HUES64 (cell line): ENCODE data around the gene TAS2R41.

Experiments used
- H3K27ac ChIP-seq: 2 replicates; pipeline ENCODE4 v1.7.0; 2013; ENCODE audit warnings: low read depth, low read length, inconsistent platforms
- H3K27me3 ChIP-seq: 2 replicates; pipeline ENCODE4 v1.6.1; 2013; ENCODE audit warnings: mild to moderate bottlenecking, low read length; ENCODE audit not compliant: insufficient read depth
- H3K36me3 ChIP-seq: 2 replicates; pipeline ENCODE4 v1.6.1; 2013; ENCODE audit warnings: mild to moderate bottlenecking, low read length; ENCODE audit not compliant: insufficient read depth
- H3K4me1 ChIP-seq: 2 replicates; pipeline ENCODE4 v1.6.1; 2013; ENCODE audit warnings: mild to moderate bottlenecking, low read length, moderate library complexity; ENCODE audit not compliant: insufficient read depth
- H3K4me3 ChIP-seq: 2 replicates; pipeline ENCODE4 v1.5.1; 2013; ENCODE audit warnings: mild to moderate bottlenecking, low read length, moderate library complexity
- H3K9ac ChIP-seq: 2 replicates; pipeline ENCODE4 v1.6.1; 2013; ENCODE audit warnings: mild to moderate bottlenecking, low read depth, low read length
- H3K9me3 ChIP-seq: 2 replicates; pipeline ENCODE4 v1.6.1; 2013; ENCODE audit warnings: low read depth, low read length; ENCODE audit not compliant: insufficient read depth
- WGBS: fragments of 150-250, 120-280 bp; methylation state at CpG from one replicate; pipeline ENCODE4 v1.1.7; 2013; ENCODE audit warnings: missing lambda C conversion rate; 5-methylcytosine and 5-hydroxymethylcytosine counted together

Gene TAS2R41

DNA sequence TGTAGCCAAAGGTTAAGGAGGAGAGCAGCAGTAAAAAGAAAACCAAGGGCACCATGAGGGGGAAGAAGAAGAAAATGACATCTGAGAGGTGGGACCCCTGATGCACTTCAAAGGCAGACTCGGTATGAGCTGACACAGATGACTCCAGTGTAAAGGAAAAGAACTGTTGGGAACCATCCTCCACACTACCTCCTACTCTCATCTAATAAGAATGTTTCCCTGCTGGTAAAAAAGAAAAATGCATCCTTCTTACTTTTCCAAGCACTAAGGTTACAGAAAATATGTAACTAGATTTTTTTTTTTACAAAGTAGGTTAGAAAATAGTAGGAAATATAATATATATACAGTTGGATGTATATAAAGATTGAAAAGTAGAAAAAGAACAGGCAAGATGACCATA, 16.9 kb downstream of the TAS2R41 start:
- Histone ChIP-seq H3K27ac (no peak overlapping the region), H3K4me1 (no peaks in the 10 kb centered on the region), H3K27me3 (no peaks in the 10 kb centered on the region), H3K9ac (no peak overlapping the region), H3K4me3 (no peak overlapping the region), H3K36me3 (no peaks in the 10 kb centered on the region), H3K9me3 (no peaks in the 10 kb centered on the region)
- WGBS, result 71% methylated on average over 1 of the region's 1 CpG

- Histone ChIP-seq H3K9ac (no peak overlapping the region), H3K27me3 (no peaks in the 10 kb centered on the region), H3K4me1 (no peaks in the 10 kb centered on the region), H3K27ac (no peak overlapping the region), H3K36me3 (no peaks in the 10 kb centered on the region), H3K4me3 (no peak overlapping the region), H3K9me3 (no peaks in the 10 kb centered on the region)
Observed at GRCh38 chr7:143495851-143496250, 18.2 kb downstream of the TAS2R41 start.

DNA sequence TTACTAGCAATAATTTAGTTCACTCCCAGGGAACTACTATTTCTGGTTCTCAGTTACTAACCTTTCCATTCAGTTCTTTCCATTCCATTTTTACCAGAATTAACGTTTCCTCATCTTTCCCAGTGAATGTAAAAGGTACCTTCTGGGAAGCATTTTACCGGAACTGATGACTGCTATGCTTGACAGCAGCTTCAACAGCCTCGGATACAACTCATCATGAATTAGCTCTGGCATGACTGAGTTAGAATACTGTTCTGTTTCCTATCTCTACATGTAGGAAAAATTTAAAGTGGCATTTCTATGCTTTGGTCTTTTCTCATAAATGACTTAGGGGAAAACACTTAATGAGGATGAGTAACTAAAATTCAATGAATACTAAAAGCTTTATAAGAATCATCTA, 18.6 kb downstream of the TAS2R41 start:
- Histone ChIP-seq H3K4me1 (no peaks in the 10 kb centered on the region), H3K4me3 (no peak overlapping the region), H3K27ac (no peak overlapping the region), H3K9me3 (no peaks in the 10 kb centered on the region), H3K27me3 (no peaks in the 10 kb centered on the region), H3K36me3 (no peaks in the 10 kb centered on the region), H3K9ac (no peak overlapping the region)
- WGBS, result 81% methylated on average over 3 of the region's 3 CpGs

- 92% methylated on average over 4 of the region's 4 CpGs for WGBS
- no peak overlapping the region for H3K4me3 ChIP-seq
- no peaks in the 10 kb centered on the region for H3K27me3 ChIP-seq
- H3K9me3 ChIP-seq, result no peaks in the 10 kb centered on the region
- H3K36me3 ChIP-seq, result no peaks in the 10 kb centered on the region
- H3K27ac ChIP-seq, result no peak overlapping the region
- no peaks in the 10 kb centered on the region for H3K4me1 ChIP-seq
- H3K9ac ChIP-seq, result no peak overlapping the region
Observed at GRCh38 chr7:143497008-143497795, 19.5 kb downstream of the TAS2R41 start.

DNA sequence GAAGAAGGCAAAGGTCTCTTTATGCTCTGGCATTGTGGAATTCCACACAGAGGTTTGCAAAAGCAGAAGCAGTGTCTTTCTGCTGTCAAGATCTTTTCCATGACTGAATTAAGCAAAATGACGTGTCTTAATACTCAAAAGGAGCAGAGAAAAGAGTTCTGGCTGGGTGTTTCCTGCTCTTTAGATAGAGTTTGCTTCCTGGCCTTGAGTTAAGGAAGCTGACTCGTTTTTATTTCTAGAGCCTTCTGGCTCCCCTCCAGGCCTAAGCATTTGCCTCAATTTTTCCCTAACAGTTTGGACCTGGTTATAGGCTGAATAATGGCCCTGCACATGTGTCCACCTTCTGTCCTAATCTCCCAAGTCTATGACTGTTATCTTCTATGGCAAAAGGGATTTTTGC, 21.6 kb downstream of the TAS2R41 start:
- Histone ChIP-seq H3K4me3 (no peak overlapping the region), H3K9me3 (no peaks in the 10 kb centered on the region), H3K36me3 (no peaks in the 10 kb centered on the region), H3K27ac (no peak overlapping the region), H3K27me3 (no peaks in the 10 kb centered on the region), H3K4me1 (no peaks in the 10 kb centered on the region), H3K9ac (no peak overlapping the region)
- 92% methylated on average over 2 of the region's 2 CpGs for WGBS

- no peaks in the 10 kb centered on the region for H3K36me3 ChIP-seq
- H3K9me3 ChIP-seq, result no peaks in the 10 kb centered on the region
- H3K4me1 ChIP-seq, result no peaks in the 10 kb centered on the region
- WGBS, result 91% methylated on average over 8 of the region's 8 CpGs
- no peak overlapping the region for H3K27ac ChIP-seq
- no peaks in the 10 kb centered on the region for H3K27me3 ChIP-seq
- H3K9ac ChIP-seq, result no peak overlapping the region
- no peak overlapping the region for H3K4me3 ChIP-seq
Observed at GRCh38 chr7:143499743-143500348, 22.2 kb downstream of the TAS2R41 start.

DNA sequence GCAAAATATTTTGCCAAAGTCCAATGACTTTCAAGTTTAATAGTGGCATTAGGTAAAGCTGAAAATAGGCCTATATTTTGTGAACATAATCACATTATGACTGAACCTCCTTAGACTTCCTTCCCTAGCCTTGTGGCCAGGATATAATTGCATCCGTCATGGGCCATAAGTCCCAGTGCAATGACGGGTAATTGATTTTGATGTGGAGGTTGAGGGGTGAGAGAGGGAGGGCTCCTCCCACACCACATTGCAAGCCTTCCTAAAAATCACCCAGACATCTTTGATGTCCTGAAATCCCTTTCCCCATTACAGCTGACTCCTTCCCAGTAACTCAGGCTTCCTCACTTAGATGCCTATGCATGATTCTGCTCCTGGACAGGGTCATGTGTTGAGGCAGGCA, 25.6 kb downstream of the TAS2R41 start:
- H3K27ac ChIP-seq, result no peak overlapping the region

DNA sequence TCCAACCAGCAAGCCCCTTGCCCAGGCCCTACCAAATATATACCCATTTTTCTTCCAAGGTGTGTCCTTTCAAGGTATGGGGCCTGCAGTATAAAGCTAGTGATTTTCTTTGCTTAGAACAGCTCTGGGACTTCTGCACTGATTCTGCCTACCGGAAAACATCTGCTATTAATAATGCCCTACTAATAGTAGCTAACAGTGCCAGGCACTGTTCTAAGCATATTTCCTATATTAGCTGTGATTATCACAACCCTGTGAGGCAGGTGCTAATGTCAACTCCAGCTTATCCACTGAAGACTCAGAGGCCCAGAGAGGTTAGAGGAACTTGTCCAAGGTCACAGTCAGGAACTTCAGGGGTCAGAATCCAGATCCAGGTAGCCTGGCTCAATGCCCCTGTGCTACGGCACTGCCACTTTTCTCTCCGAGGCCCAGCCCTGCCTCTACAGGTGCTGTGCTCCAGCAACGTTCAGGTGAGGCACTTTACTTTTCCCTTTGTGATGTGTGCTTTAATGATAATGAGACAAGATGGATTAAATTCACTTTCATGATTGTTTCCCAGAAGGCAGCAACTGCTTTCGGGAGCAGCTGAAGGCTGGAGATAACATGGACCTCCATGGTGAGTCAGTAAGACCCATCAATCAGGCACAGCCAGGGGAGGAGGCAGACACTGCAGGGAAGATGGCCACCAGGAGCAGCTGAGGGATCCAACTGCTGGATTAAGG, 26.7 kb downstream of the TAS2R41 start:
- WGBS, result 90% methylated on average over 5 of the region's 5 CpGs
- Histone ChIP-seq H3K9ac (no peak overlapping the region), H3K4me1 (no peaks in the 10 kb centered on the region), H3K4me3 (no peak overlapping the region), H3K9me3 (no peaks in the 10 kb centered on the region), H3K36me3 (no peaks in the 10 kb centered on the region), H3K27ac (no peak overlapping the region), H3K27me3 (no peaks in the 10 kb centered on the region)

More for the DNA sequence above, 25.6 kb downstream of the TAS2R41 start:
- no peaks in the 10 kb centered on the region for H3K4me1 ChIP-seq
- H3K4me3 ChIP-seq, result no peak overlapping the region
- no peaks in the 10 kb centered on the region for H3K36me3 ChIP-seq
- 100% methylated on average over 1 of the region's 2 CpGs for WGBS
- H3K9ac ChIP-seq, result no peak overlapping the region
- no peaks in the 10 kb centered on the region for H3K27me3 ChIP-seq
- H3K9me3 ChIP-seq, result no peaks in the 10 kb centered on the region

DNA sequence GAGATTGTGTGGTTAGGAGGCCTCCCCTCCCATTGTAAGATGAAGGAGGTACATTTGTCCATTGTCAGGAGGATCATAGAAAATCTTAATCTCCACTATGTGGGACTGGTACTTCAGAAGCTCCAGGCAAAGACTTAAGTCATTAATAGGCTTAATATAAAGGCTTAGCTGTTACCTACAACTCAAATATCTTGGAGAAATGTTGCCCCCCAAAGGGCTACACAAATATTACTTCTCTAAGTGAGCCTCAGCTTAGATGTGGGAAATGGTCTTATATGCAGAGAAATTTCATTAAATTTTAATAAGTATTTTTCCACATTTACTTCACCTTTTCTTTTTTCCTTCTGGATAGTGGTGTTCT, 27.2 kb downstream of the TAS2R41 start:
- no peaks in the 10 kb centered on the region for H3K4me1 ChIP-seq
- no peak overlapping the region for H3K27ac ChIP-seq
- no peaks in the 10 kb centered on the region for H3K36me3 ChIP-seq
- no peak overlapping the region for H3K9ac ChIP-seq
- H3K9me3 ChIP-seq, result no peaks in the 10 kb centered on the region
- no peak overlapping the region for H3K4me3 ChIP-seq
- H3K27me3 ChIP-seq, result no peaks in the 10 kb centered on the region

DNA sequence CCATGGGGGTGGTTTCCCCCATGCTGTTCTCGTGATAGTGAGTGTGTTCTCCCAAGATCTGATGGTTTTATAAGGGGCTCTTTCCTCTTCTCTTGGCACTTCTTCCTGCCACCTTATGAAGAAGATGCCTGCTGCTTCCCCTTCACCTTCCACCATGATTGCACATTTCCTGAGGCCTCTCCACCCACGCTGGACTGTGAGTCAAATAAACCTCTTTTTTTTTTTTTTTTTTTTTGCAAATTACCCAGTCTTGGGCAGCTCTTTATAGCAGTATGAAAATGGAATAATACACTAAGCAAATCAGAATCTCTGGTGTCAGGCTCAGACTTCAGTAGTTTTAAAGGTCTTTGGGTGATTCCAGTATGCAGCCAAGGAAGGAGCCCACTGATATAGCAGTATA, 28.2 kb downstream of the TAS2R41 start:
- Histone ChIP-seq H3K4me1 (no peaks in the 10 kb centered on the region), H3K27me3 (no peaks in the 10 kb centered on the region), H3K27ac (no peak overlapping the region), H3K9ac (no peak overlapping the region), H3K36me3 (no peaks in the 10 kb centered on the region), H3K9me3 (no peaks in the 10 kb centered on the region), H3K4me3 (no peak overlapping the region)
- 100% methylated on average over 2 of the region's 2 CpGs for WGBS

- Histone ChIP-seq H3K4me1 (no peaks in the 10 kb centered on the region), H3K36me3 (no peaks in the 10 kb centered on the region), H3K9ac (no peak overlapping the region), H3K4me3 (no peak overlapping the region), H3K27ac (no peak overlapping the region), H3K27me3 (no peaks in the 10 kb centered on the region), H3K9me3 (no peaks in the 10 kb centered on the region)
- WGBS, result 83% methylated on average over 3 of the region's 3 CpGs
Observed at GRCh38 chr7:143507094-143507518, 29.4 kb downstream of the TAS2R41 start.
